ENCODE measurements around the gene DENND4A. TPM values are rescaled to one million over a fixed set of nuclear protein-coding genes. Genes with fewer than 3 reads are reported as not detected.
A peak's percentile ranks its signal among the peaks of the same experiment; 100 is the strongest.

Gene DENND4A
- total RNA-seq, 1 experiment from 2014 or later: 6.2 TPM

DNA sequence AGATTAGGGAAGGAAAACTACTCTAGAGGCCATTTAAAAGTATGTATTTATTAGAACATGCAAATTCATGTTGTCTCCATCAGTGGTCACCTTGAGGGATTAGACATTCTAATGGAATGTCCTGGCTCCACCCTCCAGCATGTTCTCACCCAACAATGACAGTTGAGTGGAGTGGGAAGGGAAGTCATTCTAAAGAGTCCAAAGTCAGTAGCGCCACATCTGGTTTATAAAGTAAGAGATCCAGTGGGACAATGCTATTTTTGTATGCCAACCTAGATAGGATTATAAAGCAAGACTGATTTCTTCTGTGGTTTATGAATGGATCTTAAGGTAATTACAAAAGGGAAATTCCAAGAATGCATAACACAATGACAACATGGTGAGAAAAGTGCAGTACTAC is 137.1 kb downstream of the DENND4A start:
- ChIA-PET POLR2A (ENCODE audit: unreplicated experiment) (no interaction called here), CTCF (no interaction called here)
- Histone ChIP-seq H3K27me3 (ENCODE audit: low read length) (no peaks in the 10 kb centered on the region), H2AFZ (ENCODE audit: low read length) (no peak overlapping the region), H3K36me3 (ENCODE audit: low read depth, low read length) (no peaks in the 10 kb centered on the region), H3K4me2 (ENCODE audit: low read length) (no peak overlapping the region), H3K9me3 (ENCODE audit: low read length) (no peaks in the 10 kb centered on the region), H3K4me3 (ENCODE audit: low read length) (no peak overlapping the region), H3F3A (ENCODE audit: low read length, unreplicated experiment) (peaks cover 9% of the 10 kb centered on the region), H4K20me1 (ENCODE audit: low read length) (no peaks in the 10 kb centered on the region), H3K27ac (ENCODE audit: low read length) (no peak overlapping the region), H3K9ac (ENCODE audit: low read length) (no peak overlapping the region), H3K4me1 (ENCODE audit: insufficient read depth, low read length) (peaks cover 43% of the 10 kb centered on the region), H3K9me2 (replicated peaks; ENCODE audit: low read length) (no peaks in the 10 kb centered on the region), H3K79me2 (ENCODE audit: low read length) (no peaks in the 10 kb centered on the region)
- ATAC-seq (peak; percentile 55), DNase-seq (peak; percentile 38)
- TF ChIP-seq EZH2phosphoT487 (IDR thresholded peaks at IDR 0.05; ENCODE audit: borderline replicate concordance, low read length): no peak
- TF ChIP-seq, protein P1, sequence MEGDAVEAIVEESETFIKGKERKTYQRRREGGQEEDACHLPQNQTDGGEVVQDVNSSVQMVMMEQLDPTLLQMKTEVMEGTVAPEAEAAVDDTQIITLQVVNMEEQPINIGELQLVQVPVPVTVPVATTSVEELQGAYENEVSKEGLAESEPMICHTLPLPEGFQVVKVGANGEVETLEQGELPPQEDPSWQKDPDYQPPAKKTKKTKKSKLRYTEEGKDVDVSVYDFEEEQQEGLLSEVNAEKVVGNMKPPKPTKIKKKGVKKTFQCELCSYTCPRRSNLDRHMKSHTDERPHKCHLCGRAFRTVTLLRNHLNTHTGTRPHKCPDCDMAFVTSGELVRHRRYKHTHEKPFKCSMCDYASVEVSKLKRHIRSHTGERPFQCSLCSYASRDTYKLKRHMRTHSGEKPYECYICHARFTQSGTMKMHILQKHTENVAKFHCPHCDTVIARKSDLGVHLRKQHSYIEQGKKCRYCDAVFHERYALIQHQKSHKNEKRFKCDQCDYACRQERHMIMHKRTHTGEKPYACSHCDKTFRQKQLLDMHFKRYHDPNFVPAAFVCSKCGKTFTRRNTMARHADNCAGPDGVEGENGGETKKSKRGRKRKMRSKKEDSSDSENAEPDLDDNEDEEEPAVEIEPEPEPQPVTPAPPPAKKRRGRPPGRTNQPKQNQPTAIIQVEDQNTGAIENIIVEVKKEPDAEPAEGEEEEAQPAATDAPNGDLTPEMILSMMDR (conservative IDR thresholded peaks at IDR 0.05; ENCODE audit: low read depth, low read length): no peak
- no peak for TF ChIP-seq EZH2 (IDR thresholded peaks at IDR 0.05; ENCODE audit: low read length, unreplicated experiment)
- BruUV-seq (replicated peaks): no TSS peak
- intact Hi-C loops (cut with micrococcal nuclease): loop anchor here (5.0 kb wide), 1 partner anchor 172 kb away; no protein-coding TSS in a partner anchor

DNA sequence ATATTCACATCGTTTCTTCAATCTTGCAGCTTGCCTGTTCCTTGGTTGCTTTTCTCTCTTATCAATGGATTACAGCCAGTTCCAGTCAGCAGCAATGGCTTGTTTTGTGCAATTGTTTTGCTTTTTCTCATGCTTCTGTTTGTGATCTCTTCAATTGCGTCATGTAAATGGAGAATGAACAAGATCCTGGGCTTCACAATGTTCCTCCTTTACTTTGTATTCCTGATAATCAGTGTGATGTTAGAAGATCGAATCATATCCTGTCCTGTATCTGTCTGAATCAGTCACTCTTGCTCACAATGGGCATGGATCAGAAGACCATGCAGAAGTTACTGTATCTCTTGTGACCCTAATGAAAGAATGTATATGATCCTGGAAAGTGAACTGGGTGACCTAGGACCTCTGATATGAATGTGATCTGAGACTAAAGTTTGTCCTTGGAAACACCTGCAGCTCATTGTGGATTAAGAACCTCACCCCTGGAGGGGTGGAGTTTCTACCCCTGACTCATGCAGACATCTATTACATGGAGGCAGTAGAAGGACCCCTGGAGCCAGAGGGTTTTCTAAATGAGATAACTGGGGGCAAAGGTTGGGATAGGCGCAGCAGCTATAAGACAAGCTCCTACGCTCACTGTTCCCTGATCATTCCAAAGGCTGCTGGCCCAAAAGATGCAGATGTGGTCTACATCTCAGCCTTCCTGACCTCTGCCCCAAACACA is 138.1 kb downstream of the DENND4A start:
- TF ChIP-seq EZH2phosphoT487 (IDR thresholded peaks at IDR 0.05; ENCODE audit: borderline replicate concordance, low read length) (no peak), EZH2 (IDR thresholded peaks at IDR 0.05; ENCODE audit: low read length, unreplicated experiment) (no peak)
- TF ChIP-seq, protein P1 (conservative IDR thresholded peaks at IDR 0.05; ENCODE audit: low read depth, low read length): no peak
- H3K9me3 ChIP-seq (ENCODE audit: low read length): no peaks in the 10 kb centered on the region
- DNase-seq (no peak), ATAC-seq (no peak)
- no peak overlapping the region for H3K9ac ChIP-seq (ENCODE audit: low read length)
- H2AFZ ChIP-seq (ENCODE audit: low read length): no peak overlapping the region
- no peaks in the 10 kb centered on the region for H3K9me2 ChIP-seq (replicated peaks; ENCODE audit: low read length)
- no peaks in the 10 kb centered on the region for H3K36me3 ChIP-seq (ENCODE audit: low read depth, low read length)
- ChIA-PET POLR2A (ENCODE audit: unreplicated experiment) (interaction anchor here (0.6 kb wide), 3 partner anchors 17 to 81 kb away, joined by 4 to 8 read pairs (median 7); no protein-coding TSS in a partner anchor), CTCF (interaction anchor here (0.6 kb wide), 1 partner anchor 356 kb away, joined by 3 read pairs; no protein-coding TSS in a partner anchor)
- no TSS peak for BruUV-seq (replicated peaks)
- no peaks in the 10 kb centered on the region for H4K20me1 ChIP-seq (ENCODE audit: low read length)
- H3K4me3 ChIP-seq (ENCODE audit: low read length): no peak overlapping the region
- no peak overlapping the region for H3K27ac ChIP-seq (ENCODE audit: low read length)
- peaks cover 4% of the 10 kb centered on the region for H3F3A ChIP-seq (ENCODE audit: low read length, unreplicated experiment)
- H3K27me3 ChIP-seq (ENCODE audit: low read length): no peaks in the 10 kb centered on the region
- intact Hi-C loops (cut with micrococcal nuclease): no loop called here
- no peaks in the 10 kb centered on the region for H3K79me2 ChIP-seq (ENCODE audit: low read length)
- H3K4me1 ChIP-seq (ENCODE audit: insufficient read depth, low read length): peaks cover 33% of the 10 kb centered on the region
- H3K4me2 ChIP-seq (ENCODE audit: low read length): no peak overlapping the region

DNA sequence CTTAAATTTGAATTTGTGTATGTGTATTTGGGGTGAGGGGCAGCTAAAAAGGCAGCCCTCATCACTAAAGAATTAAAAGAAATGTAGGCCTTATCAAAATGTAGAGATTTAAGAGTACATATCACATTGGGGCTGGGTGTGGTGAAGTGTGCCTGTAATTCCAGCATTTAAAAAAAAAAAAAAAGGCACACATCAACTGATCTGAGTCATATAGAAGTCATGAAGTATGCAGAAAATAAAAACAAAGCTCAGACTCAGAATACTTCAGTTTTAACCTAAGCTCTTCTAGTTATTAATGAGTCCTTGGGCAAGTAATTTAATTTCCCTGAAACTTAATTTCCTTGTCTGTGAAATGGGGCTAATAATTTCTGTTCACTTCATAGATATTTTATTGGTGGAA is 138.8 kb downstream of the DENND4A start:
- Histone ChIP-seq H3K4me3 (ENCODE audit: low read length) (no peak overlapping the region), H3F3A (ENCODE audit: low read length, unreplicated experiment) (no peaks in the 10 kb centered on the region), H3K36me3 (ENCODE audit: low read depth, low read length) (no peaks in the 10 kb centered on the region), H3K27me3 (ENCODE audit: low read length) (no peaks in the 10 kb centered on the region), H3K9ac (ENCODE audit: low read length) (no peak overlapping the region), H3K79me2 (ENCODE audit: low read length) (no peaks in the 10 kb centered on the region), H3K4me2 (ENCODE audit: low read length) (no peak overlapping the region), H2AFZ (ENCODE audit: low read length) (no peak overlapping the region), H3K27ac (ENCODE audit: low read length) (no peak overlapping the region), H4K20me1 (ENCODE audit: low read length) (no peaks in the 10 kb centered on the region), H3K9me2 (replicated peaks; ENCODE audit: low read length) (no peaks in the 10 kb centered on the region), H3K4me1 (ENCODE audit: insufficient read depth, low read length) (peaks cover 26% of the 10 kb centered on the region), H3K9me3 (ENCODE audit: low read length) (no peaks in the 10 kb centered on the region)
- TF ChIP-seq EZH2phosphoT487 (IDR thresholded peaks at IDR 0.05; ENCODE audit: borderline replicate concordance, low read length): no peak
- TF ChIP-seq EZH2 (IDR thresholded peaks at IDR 0.05; ENCODE audit: low read length, unreplicated experiment): no peak
- TF ChIP-seq, protein P1 (conservative IDR thresholded peaks at IDR 0.05; ENCODE audit: low read depth, low read length): no peak
- BruUV-seq (replicated peaks): no TSS peak
- ATAC-seq: peak; percentile 59
- intact Hi-C loops (cut with micrococcal nuclease): no loop called here
- POLR2A ChIA-PET (ENCODE audit: unreplicated experiment): interaction anchor here (0.6 kb wide), 3 partner anchors 17 to 81 kb away, joined by 4 to 8 read pairs (median 7); no protein-coding TSS in a partner anchor
- peak; percentile 30 for DNase-seq
- CTCF ChIA-PET: interaction anchor here (0.6 kb wide), 1 partner anchor 355 kb away, joined by 3 read pairs; no protein-coding TSS in a partner anchor
